MCF 10A (cell line): ENCODE data around the gene KIRREL3. TPM values are rescaled to one million over a fixed set of nuclear protein-coding genes. Genes with fewer than 3 reads are reported as not detected.

ENCODE experiments used
- BruUV-seq: library from RNA; stranded (reverse); fragments of 400-500 nt; replicated peaks from 2 replicates; lab custom pipeline; 2021; lab: Mats Ljungman, UMichigan
- CTCF ChIA-PET: fragments of 300-600 bp; sonication (Branson Sonifier 250); formaldehyde crosslinking; extraction: SDS; loops from one replicate; lab custom pipeline; 2021; ENCODE audit warnings: antibody characterized with exemption, inconsistent platforms; lab: Yijun Ruan, JAX
- POLR2A ChIA-PET: fragments of 300-600, 350-650 bp; sonication (Branson Sonifier 250); formaldehyde crosslinking; extraction: SDS; loops from one replicate; lab custom pipeline; 2020; ENCODE audit warnings: antibody characterized with exemption, inconsistent platforms; lab: Yijun Ruan, JAX
- DNase-seq: peaks from one replicate; pipeline ENCODE4 v3.0.0-alpha.2; 2018; ENCODE audit not compliant: unreplicated experiment
- H3K27ac Mint-ChIP-seq: one replicate; pipeline ENCODE4 v1.8.0; 2022; ENCODE audit warnings: mild to moderate bottlenecking, low read depth, mixed read lengths; ENCODE audit not compliant: unreplicated experiment
- H3K27me3 Mint-ChIP-seq: one replicate; pipeline ENCODE4 v1.8.0; 2022; ENCODE audit warnings: mixed read lengths; ENCODE audit not compliant: insufficient read depth, unreplicated experiment
- H3K36me3 Mint-ChIP-seq: one replicate; pipeline ENCODE4 v1.8.0; 2022; ENCODE audit warnings: mild to moderate bottlenecking, moderate library complexity, mixed read lengths; ENCODE audit not compliant: insufficient read depth, unreplicated experiment
- H3K4me1 Mint-ChIP-seq: one replicate; pipeline ENCODE4 v1.8.0; 2022; ENCODE audit warnings: mixed read lengths; ENCODE audit not compliant: insufficient read depth, unreplicated experiment
- H3K4me3 Mint-ChIP-seq: one replicate; pipeline ENCODE4 v1.8.0; 2022; ENCODE audit warnings: mild to moderate bottlenecking, moderate library complexity, mixed read lengths; ENCODE audit not compliant: unreplicated experiment
- H3K9me3 Mint-ChIP-seq: one replicate; pipeline ENCODE4 v1.8.0; 2022; ENCODE audit warnings: mixed read lengths; ENCODE audit not compliant: unreplicated experiment
- intact Hi-C: fragments of 100-400 bp; cut with micrococcal nuclease; formaldehyde crosslinking; loops from 2 replicates; pipeline ENCODE4 v1.14.1; 2022
- total RNA-seq: library from RNA; stranded (reverse); gene quantifications from 2 replicates; pipeline ENCODE4 v1.2.3, GENCODE V29; 2022
- TF ChIP-seq, protein P1 (sequence below): fragments of 200-600 bp; IDR thresholded peaks from one replicate; pipeline ENCODE4 v1.8.0; 2022; ENCODE audit warnings: antibody characterized with exemption, mild to moderate bottlenecking; ENCODE audit not compliant: unreplicated experiment

KIRREL3 gene
- total RNA-seq, 1 experiment from 2014 or later, result not detected

DNA sequence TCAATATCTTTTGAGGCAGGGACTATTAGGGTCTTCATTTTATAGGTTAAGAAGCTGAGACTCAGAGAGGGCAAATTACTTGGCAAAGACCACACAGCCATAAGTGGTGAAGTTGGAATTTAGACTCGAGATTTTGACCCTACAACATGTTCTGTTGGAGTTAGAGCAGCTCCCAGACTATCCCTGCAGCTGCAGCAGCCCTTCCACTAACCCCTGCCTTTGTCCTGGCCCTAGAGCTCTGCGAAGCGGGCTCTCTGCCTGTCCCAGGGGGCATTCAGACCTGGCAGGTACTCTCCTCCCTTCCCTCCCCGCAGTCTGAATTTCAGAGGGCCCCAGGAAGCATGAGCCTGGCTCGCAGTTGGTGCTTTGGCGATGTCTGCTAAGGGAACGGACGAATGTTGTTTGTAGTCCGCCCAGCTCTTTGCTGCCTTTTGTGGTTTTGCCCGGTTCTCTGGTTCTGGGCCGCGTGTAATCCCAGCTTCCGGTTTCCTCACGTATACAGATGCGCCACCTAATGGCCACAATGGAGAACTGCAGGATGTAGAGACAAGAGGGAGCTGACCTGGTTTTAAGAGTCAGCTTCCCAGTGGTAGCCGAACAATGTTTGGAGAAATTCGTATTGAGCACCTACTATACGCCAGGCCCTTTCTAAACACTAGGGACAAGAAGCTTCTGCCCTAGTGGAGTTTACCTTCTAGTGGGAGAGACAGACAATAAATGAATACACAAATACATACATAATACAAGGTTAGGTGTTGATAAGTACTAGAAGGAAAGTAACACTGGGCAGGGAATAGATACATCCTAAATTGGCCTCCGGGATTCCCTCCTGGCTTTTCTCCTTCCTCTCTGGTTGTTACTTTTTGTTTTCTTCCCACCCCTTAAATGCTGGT is 519.9 kb downstream of the KIRREL3 start:
- no peaks in the 10 kb centered on the region for H3K36me3 Mint-ChIP-seq
- DNase-seq, result peak; percentile 87
- peaks cover 7% of the 10 kb centered on the region for H3K4me1 Mint-ChIP-seq
- ChIA-PET CTCF (interaction anchor here (0.5 to 9.5 kb wide), 72 partner anchors 9 to 1218 kb away, joined by 3 to 297 read pairs (median 5); partner anchors contain the start of gene DCPS), POLR2A (interaction anchor here (0.7 to 1.8 kb wide), 4 partner anchors 162 to 270 kb away, joined by 3 to 10 read pairs (median 6); partner anchors contain the start of gene DCPS)
- BruUV-seq, result no TSS peak
- H3K4me3 Mint-ChIP-seq, result no peak overlapping the region
- intact Hi-C loops, result loop anchor here (1.0 to 5.0 kb wide), 3 partner anchors 39 to 558 kb away; no protein-coding TSS in a partner anchor
- peak overlapping the region; percentile 76 for H3K27ac Mint-ChIP-seq
- TF ChIP-seq, protein P1, sequence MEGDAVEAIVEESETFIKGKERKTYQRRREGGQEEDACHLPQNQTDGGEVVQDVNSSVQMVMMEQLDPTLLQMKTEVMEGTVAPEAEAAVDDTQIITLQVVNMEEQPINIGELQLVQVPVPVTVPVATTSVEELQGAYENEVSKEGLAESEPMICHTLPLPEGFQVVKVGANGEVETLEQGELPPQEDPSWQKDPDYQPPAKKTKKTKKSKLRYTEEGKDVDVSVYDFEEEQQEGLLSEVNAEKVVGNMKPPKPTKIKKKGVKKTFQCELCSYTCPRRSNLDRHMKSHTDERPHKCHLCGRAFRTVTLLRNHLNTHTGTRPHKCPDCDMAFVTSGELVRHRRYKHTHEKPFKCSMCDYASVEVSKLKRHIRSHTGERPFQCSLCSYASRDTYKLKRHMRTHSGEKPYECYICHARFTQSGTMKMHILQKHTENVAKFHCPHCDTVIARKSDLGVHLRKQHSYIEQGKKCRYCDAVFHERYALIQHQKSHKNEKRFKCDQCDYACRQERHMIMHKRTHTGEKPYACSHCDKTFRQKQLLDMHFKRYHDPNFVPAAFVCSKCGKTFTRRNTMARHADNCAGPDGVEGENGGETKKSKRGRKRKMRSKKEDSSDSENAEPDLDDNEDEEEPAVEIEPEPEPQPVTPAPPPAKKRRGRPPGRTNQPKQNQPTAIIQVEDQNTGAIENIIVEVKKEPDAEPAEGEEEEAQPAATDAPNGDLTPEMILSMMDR, result peak; percentile 90
- no peaks in the 10 kb centered on the region for H3K27me3 Mint-ChIP-seq
- H3K9me3 Mint-ChIP-seq, result no peaks in the 10 kb centered on the region

DNA sequence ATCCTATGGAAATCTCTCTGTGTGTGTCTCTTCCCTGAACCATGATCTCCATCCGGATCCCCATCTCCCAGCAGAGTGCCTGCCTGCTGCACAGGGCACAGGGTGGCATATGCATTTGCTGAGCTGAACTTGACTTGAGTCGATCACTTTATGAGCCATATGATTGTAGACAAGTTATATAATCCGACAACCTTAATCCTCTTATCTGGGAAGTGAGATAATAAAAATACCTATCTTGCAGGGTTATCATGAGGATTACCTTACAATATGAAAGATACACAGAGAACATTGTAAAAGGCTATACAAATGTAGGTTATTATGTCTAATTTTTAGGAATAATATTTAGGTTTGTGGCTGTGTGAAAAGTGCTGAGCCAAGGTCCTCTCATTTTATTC is 520.6 kb downstream of the KIRREL3 start:
- Mint-ChIP-seq H3K36me3 (no peaks in the 10 kb centered on the region), H3K4me1 (peaks cover 7% of the 10 kb centered on the region), H3K9me3 (no peaks in the 10 kb centered on the region), H3K4me3 (no peak overlapping the region), H3K27ac (peak overlapping the region; percentile 76), H3K27me3 (no peaks in the 10 kb centered on the region)
- DNase-seq, result no peak
- ChIA-PET POLR2A (interaction anchor here (1.2 to 1.8 kb wide), 3 partner anchors 161 to 176 kb away, joined by 5 to 10 read pairs (median 7); partner anchors contain the start of gene DCPS), CTCF (interaction anchor here (0.5 to 9.5 kb wide), 49 partner anchors 7 to 506 kb away, joined by 3 to 297 read pairs (median 6); partner anchors contain the start of gene DCPS)
- TF ChIP-seq, protein P1, result no peak
- intact Hi-C loops, result loop anchor here (1.0 to 5.0 kb wide), 3 partner anchors 39 to 558 kb away; no protein-coding TSS in a partner anchor
- BruUV-seq, result no TSS peak

DNA sequence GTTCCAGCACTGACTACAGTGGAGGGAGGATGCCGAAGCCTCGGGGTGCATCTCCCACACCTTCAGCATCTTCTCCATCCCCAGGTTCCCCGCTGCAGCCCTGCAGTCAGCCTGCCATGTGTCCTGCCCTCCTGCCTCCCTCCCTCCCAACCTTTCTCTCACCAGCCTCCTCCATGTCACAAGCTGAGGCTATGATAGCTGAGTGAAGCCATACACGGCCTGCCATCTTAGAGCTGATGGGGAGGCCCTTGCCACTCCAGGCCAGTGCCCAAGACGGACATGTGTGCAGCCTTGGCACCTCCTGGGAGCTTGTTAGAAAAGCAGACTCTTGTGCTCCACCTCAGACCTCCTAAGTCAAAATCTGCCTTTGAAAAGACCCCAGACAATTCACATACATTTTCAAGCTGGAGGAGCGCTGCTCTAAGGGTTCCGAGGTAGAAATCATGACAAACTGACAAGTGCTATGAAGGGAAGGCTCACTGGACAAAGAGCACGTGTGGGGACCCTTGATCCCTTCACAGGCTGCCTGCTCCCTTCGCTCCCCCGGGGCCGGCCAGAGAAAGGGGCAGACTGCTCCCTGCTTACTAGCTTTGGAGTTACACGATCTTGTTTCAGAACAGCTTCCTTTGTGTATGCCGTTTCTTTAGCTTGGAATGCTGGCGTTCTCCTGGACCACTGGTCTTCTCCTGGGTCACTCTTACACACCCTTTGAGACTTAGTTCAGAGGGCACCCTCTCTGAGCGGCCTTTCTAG is 521.2 kb downstream of the KIRREL3 start:
- Mint-ChIP-seq H3K36me3 (no peaks in the 10 kb centered on the region), H3K4me1 (peaks cover 7% of the 10 kb centered on the region), H3K27ac (no peak overlapping the region), H3K9me3 (no peaks in the 10 kb centered on the region), H3K4me3 (no peak overlapping the region), H3K27me3 (no peaks in the 10 kb centered on the region)
- CTCF ChIA-PET, result interaction anchor here (0.6 to 9.5 kb wide), 15 partner anchors 8 to 1478 kb away, joined by 3 to 297 read pairs (median 8); partner anchors contain the start of gene DCPS
- TF ChIP-seq, protein P1, result no peak
- BruUV-seq, result no TSS peak
- no peak for DNase-seq
- intact Hi-C loops, result no loop called here
- POLR2A ChIA-PET, result interaction anchor here (1.8 kb wide), 1 partner anchor 169 kb away, joined by 10 read pairs; no protein-coding TSS in a partner anchor
